Fibroblast of mammary gland (primary cell): ENCODE measurements around the gene SLC8A1.

Source experiments
- DNase-seq: peaks from one replicate; pipeline ENCODE4 v3.0.0-alpha.2; 2010; ENCODE audit warnings: low read depth
- H3K4me3 ChIP-seq: 2 replicates; pipeline ENCODE4 v1.5.1; 2011; ENCODE audit warnings: low read depth, mild to moderate bottlenecking, low read length, moderate library complexity; ENCODE audit not compliant: control insufficient read depth
- CTCF ChIP-seq: conservative IDR thresholded peaks from 2 replicates; pipeline ENCODE4 v1.5.1; 2011; ENCODE audit warnings: low read depth, low read length, inconsistent platforms; ENCODE audit not compliant: control insufficient read depth, insufficient read depth

The SLC8A1 gene

GRCh38 chr2:40439473-40439872, 12.4 kb downstream of the SLC8A1 start:
- peak; percentile 40 for DNase-seq
- TF ChIP-seq CTCF, result no peak
- no peak overlapping the region for H3K4me3 ChIP-seq

GRCh38 chr2:40436093-40436475, 15.8 kb downstream of the SLC8A1 start:
- peak; percentile 64 for DNase-seq
- no peak for TF ChIP-seq CTCF
- H3K4me3 ChIP-seq, result no peak overlapping the region

GRCh38 chr2:40435426-40436092, 16.3 kb downstream of the SLC8A1 start:
- no peak overlapping the region for H3K4me3 ChIP-seq
- DNase-seq, result no peak
- TF ChIP-seq CTCF, result no peak

- TF ChIP-seq CTCF, result no peak
- H3K4me3 ChIP-seq, result no peak overlapping the region
- peak; percentile 91 for DNase-seq
Measured at GRCh38 chr2:40434731-40435271, 17.1 kb downstream of the SLC8A1 start.

- H3K4me3 ChIP-seq, result no peak overlapping the region
- TF ChIP-seq CTCF, result no peak
- no peak for DNase-seq
Measured at GRCh38 chr2:40433736-40434135, 18.2 kb downstream of the SLC8A1 start.

- no peak for TF ChIP-seq CTCF
- H3K4me3 ChIP-seq, result no peak overlapping the region
- no peak for DNase-seq
Measured at GRCh38 chr2:40432921-40433483, 18.9 kb downstream of the SLC8A1 start.
